Measurements from ENCODE around the gene A1BG.
A peak's percentile ranks its signal among the peaks of the same experiment; 100 is the strongest.
"Not testable (repeated sequence)": the region's sequence is repeated elsewhere in the genome, so short reads cannot be mapped to it uniquely, and the experiment has no call there.

A1BG gene

DNA sequence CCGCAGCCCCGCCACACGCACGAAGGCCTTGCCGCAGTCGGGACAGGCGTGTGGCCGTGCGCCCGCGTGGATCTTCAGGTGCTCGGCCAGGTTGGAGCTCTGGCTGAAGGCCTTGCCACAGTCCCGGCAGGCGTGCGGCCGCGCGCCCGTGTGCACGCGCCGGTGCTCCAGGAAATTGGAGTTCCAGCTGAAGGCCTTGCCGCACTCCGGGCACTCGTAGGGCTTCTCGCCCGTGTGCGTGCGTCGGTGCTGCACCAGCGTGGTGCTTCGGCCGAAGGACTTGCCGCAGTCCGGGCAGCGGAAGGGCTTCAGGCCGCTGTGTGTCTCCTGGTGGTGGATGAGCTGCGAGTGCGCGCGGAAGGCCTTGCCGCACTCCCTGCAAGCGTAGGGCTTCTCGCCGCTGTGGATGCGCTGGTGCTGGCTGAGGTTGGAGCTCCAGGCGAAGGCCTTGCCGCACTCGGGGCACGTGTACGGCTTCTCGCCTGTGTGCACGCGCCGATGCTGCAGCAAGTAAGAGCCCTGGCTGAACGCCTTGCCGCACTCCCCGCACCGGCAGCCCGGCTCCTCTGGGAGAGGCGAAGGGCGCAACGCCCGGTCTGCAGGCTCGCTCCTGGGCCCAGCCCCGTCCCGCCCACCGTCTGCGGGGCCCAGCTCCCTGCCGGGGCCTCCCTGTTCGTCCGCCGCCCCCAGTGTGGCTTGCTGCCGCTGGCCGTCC is 3.6 kb upstream of the A1BG start:
- DNase-seq, result no peak

- peak; percentile 35 for DNase-seq
Observed at GRCh38 chr19:58355908-58356765, 2.8 kb upstream of the A1BG start.

DNA sequence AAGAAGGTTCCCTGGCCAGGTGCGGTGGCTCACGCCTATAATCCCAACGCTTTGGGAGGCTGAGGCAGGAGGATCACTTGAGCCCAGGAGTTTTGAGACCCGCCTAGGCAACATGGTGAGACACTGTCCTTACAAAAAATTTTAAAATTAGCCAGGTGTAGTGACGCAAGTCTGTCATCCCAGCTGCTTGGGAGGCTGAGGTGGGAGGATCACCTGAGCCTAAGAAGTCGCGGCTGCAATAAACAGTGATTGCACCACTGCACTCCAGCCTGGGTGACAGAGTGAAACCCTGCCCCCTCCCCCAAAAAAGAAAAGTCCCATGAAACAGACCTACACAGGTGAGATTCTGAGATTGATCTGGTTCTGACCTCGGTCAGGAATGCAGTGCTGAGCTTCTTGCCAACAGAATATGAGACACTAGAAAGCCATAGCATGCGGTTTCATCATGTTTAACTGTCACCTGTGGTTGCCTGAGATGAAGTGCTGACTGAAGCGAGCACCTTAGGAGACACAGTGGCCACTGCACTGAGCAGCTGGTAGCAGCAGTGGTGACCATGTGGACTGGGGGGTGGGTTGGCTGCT is 2.0 kb upstream of the A1BG start:
- DNase-seq, result no peak

DNA sequence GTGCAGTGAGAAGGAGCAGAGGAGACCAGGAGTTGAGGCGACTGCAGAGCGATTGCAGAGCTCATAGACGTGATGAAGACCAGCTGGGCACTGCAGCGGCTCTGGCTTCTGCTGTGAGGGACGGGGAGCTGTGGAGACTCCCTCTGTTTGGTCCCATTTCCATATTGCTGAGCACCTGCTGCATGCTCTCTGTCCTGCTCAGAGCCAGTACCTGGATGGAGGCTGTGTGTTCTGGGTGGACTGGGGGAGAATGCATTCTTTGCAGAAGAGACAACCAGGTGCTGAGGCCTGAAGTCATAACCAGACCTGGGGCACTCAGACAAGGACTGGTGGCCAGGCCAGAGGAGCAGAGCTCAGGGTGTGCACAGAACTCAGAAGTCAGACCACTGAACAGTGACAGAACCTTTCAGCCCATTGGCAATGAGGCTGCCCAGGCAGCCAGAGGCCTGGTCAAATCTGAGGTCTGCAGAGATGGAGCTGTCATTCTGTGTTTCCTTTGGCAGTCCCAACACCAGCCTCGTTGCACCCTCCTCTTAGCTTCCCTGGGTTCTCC is 1.3 kb upstream of the A1BG start:
- no peak for DNase-seq

GRCh38 chr19:58353717-58354477 is 605 bp upstream of the A1BG start:
- no peak for DNase-seq

DNA sequence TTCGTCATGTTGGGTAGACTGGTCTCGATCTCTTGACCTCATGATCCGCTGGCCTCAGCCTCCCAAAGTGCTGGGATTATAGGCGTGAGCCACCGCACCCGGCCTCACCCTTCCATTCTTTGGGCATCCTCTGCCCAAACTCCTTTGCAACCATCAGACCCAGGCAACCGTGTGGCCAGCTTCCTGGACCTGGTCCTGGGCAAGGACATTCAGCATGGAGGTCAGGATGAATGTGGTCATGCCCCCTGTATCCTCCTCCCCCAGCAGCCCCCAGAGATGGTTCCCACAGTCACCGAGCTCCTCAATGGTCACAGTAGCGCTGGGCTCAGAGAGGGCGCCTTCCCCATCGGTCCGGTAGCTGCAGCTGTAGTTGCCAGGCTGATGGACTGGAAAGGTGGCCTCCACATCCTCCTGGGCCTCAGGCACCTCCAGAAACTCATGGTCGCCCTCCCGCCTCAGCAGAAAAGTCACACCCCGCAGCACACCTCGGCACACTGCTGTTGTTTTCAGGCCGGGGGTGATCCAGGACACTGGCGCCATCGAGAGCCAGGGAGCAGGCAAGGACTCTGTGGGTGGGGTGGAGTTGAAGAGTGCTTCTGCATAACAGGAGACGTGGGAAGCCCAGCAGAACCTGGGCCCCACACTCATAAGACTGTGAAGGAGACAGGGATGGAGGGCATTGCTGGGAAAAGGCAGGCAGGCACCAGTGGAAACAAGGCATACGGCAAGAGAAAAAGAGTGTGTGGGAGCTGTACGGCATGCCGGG is 1.1 kb downstream of the A1BG start:
- no peak for DNase-seq

DNA sequence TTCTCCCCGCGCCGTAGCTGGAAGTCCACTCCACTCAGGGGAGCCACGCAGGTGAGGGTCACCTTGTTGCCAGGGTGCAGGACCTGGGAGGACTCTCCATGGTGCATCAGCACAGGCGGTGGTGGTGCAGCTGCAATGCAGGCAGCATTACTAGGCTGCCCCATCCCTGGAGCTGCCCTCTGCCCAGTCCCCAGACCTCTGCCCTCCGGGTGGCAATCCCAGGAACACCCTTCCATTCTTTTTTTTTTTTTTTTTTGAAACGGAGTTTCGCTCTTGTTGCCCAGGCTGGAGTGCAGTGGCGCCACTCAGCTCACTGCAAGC is 1.8 kb downstream of the A1BG start:
- DNase-seq, result no peak

DNA sequence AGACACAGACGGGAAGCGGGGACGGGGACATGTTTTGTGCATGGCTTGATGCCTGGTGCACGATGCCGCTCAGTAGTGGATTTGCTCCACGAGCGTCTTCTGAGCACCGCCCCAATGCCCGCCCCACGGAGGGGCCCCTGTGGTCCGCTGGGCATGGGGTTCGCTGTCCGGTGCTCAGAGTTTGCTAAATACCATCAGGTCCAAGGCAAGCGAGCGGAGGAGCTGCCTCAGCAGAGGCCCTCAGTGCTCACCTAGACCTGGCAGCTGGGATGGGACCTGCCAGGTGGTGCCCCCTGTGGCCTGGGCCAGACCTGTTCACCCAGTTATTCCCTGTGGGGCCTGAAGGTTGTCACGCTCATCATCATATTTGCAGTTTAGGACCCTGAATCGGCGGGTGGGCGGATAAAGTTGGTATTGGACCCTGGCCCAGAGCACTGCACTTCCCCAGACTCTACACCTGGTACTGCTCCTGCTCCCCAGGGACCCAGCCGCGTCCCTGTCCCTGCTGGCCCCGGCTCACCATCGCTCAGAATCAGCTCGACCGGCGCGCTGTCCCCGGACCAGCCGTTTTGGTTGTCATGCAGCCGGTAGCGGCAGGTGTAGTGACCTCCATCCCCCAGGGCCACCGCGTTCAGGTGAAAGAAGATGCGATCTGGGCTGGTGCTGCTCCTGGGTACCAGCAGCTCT is 2.3 kb downstream of the A1BG start:
- DNase-seq, result no peak

DNA sequence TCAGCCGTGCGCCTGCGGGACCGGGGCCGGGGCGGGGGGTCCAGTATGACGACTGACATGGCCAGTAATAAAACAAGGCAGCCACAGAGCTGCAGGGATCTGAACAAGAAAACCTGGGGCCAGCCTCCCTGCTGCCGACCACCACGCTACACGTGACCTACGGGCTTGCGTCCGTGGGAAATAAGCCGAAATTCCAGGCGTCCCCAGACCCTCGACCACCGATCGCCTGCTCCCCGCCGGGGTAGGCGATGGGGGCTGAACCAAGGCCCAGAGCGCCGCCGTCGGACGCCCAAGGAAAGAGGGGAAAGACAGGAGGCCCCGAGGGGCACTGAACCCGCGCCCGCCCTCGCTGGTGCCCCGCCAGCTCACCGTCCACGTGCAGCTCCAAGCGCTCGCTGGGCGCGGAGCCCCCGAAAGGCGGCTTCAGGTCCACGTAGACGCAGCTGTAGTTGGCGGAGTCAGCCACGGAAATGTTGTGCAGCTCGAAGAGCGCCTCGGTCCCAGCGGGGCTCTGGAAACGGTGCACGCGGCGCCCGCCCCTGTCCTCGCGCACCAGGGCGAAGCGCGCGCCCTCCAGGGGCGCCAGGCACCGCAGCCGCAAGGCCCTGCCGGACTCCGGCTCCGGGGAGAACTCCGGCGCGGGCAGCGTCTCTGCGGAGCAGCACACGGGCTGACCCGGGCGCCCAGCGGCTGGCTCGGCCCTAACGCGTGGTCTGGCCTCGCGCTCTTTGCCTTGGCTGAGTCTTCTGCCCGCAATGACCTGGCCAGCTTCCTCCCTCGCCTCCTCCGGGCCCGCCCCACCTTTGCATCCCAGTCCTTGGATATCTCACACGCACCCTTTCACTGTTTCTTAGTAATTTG is 3.1 kb downstream of the A1BG start:
- no peak for DNase-seq

- no peak for DNase-seq
Observed at GRCh38 chr19:58349590-58349989, 3.7 kb downstream of the A1BG start.

- DNase-seq, result not testable (repeated sequence)
Observed at GRCh38 chr19:58348080-58348479, 5.2 kb downstream of the A1BG start.

DNA sequence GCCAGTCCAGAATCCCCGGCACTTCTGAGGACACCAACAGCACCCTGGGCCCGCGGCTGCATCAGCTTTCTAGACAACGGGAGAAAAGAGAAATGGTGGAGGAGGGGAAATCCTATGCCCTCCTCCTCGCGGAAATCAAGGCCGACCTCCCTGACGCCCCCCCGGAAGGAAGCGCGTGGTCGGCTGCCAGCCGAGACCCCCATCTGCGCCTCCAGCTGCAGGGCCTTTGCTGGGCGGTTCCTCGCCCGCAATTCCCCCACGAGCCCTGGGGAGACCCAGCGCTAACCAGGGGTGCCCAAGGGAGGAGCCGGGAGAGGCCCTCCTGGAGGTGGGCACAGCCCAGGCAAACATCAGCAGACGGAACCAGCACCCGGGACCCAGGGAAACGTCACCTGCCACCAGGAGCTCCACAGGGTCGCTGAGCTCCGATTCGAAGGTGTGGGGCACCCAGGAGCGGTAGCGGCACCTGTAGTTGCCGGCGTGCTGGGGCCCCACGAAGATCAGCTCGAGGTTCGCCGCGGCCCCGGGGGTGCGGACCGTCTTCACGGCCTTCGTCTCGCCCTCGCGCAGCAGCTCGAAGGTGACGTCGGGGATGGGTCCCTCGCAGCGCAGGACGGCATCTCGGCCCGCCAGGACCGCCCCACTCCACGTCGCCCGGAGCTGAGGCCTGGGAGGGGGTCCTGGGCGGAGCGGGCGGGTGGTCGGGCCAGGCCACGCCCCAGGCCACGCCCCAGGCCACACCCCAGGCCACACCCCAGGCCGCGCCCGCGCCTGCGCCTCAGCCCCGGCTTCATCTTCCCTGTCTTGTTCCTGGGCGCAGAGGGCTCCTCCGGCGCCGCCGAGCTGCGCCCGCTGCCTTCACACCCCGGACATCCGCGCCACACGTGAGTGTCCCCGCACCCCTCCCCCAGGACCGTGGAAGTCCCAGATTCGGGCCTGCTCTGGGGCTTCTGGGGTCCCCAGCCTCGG is 6.0 kb downstream of the A1BG start:
- peak; percentile 48 for DNase-seq

DNA sequence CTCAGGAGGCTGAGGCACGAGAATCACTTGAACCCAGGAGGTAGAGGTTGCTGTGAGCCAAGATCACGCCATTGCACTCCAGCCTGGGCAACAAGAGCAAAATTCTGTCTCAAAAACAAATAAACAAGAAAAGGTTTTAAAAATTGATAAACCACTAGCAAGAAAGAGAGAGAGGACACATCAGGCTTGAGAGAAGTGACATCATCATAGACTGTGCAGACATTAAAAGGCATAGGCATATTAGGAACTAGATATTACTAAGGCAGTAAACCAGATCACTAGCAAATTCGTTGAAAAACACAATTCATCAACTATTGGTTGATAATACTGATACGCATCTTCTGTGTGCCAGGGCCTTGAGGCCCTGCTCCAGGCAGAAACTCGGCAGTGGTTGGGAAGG is 7.7 kb downstream of the A1BG start:
- DNase-seq, result no peak

GRCh38 chr19:58338825-58339558 is 14.3 kb downstream of the A1BG start:
- no peak for DNase-seq

DNA sequence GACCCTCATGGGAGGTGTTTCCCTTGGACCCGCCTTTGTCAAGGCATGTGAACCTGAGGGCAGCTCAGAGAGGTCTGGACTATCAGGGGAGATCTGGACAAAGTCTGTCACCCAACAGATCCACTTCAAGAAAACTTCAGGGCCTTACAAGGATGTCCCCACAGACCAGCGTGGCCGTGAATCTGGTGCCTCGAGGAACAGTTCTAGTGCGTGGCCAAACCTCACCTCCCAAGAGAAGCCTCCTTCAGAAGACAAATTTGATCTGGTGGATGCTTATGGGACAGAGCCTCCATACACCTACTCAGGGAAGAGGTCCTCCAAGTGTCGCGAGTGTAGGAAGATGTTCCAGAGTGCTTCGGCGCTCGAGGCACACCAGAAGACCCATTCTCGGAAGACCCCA is 15.0 kb downstream of the A1BG start:
- DNase-seq, result no peak

- no peak for DNase-seq
Observed at GRCh38 chr19:58336820-58337219, 16.5 kb downstream of the A1BG start.

GRCh38 chr19:58336216-58336615 is 17.1 kb downstream of the A1BG start:
- no peak for DNase-seq

DNA sequence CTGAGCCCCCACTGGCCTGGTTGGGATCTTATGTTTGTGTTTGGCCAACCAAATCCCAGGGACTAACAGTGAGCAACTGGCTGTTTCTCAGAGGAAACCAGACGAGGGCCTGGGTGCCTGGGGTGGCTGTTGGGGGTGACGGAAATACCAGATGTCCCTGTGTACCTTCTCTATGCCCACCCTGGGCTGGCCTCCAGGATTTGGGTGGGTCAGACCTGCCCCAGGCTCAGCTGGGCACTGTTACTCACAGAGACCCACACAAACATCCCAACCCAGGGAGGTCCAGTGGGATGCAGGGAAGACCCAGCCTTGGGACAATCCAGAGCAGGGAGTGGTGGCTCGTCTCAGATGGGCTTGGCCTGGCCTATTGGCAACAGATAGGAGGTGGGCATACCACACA is 17.7 kb downstream of the A1BG start:
- no peak for DNase-seq
